Parietal lobe (tissue), 2 donors: Measurements from ENCODE around the gene MAZ. TPM values are rescaled to one million over a fixed set of nuclear protein-coding genes. Genes with fewer than 3 reads are reported as not detected.

Experiments
- small RNA-seq: library from RNA; depleted of rRNA; stranded (forward); fragments of <200 nt; gene quantifications from one replicate; pipeline ENCODE3, GENCODE V24; 2014; ENCODE audit warnings: low replicate concordance
- total RNA-seq: library from RNA; depleted of rRNA; stranded (reverse); fragments of >200 nt; gene quantifications from one replicate; pipeline ENCODE4 v1.2.3, GENCODE V29; 2014

Gene MAZ
- 292 TPM for total RNA-seq

DNA sequence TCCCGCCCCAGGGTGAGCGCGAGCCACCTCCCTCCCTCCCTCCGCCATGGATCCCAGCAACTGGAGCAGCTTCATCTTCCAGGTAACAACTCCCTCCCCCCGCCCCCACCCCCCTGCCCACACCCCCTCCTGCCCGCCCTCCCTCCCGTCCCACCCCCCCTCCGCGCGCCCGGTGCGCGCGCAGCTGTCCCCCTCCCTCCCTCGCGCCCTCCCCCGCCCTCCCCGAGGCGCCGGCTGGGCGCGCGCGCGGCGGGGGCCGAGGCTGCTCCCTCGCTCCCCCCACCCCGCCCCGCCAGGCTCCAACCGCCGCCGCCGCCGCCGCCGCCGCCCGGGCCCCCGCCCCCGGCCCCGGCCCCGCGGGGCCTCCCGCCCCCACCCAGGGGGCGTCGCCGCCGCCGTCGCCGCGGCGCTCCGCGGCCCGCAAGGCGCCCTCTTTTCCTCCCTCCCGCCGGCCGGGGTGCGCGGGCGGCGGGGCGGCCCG lies at the start of gene MAZ:
TSS of gene MAZ (plus strand) at position 431 of the 481 bp plus-strand sequence. CDS start 173 bp downstream, outside the sequence.

DNA sequence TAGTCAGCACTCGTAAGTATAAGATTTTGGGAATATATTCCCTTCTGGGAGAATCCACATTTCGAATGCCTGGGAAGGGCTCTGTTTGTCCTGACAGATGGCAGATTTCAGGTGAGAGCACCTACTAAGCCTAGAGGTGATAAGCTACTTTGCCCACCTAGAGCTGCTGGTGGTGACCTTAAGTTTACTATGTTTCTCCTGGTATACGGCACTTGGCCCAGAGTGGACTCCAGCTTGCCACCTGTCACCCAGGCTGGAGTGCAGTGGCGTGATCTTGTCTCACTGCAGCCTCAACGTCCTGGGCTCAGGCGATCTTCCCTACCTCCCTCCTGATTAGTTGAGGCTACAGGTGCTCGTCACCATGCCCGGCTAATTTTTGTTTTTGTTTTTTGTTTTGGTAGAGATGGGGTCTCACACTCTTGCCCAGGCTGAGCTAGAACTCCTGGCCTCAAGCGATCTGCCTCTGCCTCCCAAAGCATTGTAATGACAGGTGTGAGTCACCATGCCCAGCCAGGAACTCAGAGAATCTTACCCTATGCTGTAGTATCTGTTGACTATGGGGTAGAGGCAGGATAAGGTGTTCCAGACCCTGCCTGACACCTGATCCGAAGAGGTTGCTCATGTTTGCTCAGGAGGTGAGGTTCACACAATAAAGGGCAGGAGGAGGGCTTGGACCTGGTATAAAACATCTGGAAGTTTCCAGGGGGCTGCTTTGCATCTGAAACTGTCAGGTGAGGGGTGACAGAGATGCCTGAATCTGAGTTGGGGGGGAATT lies 28.6 kb upstream of the MAZ start, which contains the start of gene ZG16:
TSS of gene ZG16 (plus strand) at position 681 of the 775 bp plus-strand sequence. CDS start 1,011 bp downstream, outside the sequence.

DNA sequence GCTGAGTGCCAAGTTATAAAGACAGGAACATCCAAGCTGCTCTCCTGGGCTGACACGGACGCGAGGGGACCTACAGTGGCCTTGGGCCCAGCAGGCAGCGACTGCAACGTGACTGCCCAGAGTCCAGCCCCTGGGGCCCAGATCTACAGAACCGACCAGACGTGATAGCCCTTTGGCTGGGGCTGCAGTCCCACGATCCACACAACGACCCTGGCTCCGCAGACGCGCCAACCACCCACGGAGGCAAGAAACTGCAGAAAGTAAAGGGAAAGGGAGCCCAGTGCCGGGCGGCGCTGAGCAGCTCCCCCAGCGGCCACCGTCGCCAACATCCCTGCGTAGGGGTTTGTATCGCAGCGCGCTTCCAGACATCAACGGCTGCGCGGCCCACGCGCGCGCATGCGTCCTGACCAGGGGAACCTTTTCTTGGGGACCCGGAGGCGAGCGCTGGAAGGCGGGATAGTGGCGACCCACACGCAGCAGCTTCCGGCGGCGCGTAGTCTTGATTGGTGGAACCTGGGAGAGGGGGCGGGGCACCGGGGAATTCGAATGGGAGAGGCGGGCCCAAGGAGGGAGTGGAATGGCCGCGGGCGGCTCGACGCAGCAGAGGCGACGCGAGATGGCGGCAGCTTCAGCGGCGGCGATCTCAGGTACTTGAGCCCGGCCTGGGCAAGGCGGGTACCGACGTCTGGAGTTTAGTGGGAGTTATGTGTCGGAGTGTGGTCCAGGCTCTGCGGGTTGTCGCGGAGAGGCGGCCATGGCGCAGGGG lies 16.0 kb upstream of the MAZ start, which contains the start of gene KIF22:
TSS of gene KIF22 (plus strand) at position 569 of the 766 bp plus-strand sequence. CDS start at position 578, 9 bp downstream.

DNA sequence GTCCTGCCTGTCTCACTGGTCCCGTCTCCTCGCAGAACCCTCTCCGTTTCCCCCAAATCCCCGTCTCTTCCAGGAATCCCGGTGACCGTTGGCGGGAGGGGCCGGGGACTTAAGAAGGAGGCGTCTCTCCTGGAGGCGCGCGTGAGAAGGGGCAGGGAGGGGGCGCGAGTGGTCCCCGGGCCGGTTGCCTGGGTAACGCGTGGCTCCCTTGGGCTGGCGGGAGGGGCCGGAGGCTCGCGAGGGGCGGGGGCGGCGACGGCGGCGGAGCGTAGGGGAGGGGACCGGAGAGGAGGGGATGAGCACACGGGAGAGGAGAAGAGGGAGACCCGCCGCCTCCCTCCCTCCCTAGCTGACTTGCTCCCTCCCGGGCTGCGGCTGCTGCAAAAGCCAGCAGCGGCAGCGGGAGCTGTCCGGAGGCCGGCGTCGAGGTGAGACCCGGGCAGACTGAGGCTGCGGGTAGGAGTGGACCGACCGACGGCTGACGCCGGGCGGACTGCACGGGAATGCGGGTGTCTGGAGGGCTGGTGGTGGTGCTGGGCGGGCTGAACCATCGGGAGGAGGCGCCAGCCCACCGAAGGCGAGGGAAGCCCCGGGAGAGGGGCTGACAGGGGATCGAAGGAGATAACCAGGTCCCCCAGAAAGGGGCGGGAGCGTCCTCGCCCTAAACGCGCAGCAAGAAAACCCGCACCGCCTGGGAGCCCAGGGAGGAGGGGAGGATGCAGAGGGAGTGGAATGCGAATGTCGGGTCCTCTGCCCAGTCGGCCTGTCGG lies 5.8 kb downstream of the MAZ start, which contains the start of gene PRRT2:
TSS of gene PRRT2 (plus strand) at position 298 of the 770 bp plus-strand sequence. CDS start 862 bp downstream, outside the sequence.

DNA sequence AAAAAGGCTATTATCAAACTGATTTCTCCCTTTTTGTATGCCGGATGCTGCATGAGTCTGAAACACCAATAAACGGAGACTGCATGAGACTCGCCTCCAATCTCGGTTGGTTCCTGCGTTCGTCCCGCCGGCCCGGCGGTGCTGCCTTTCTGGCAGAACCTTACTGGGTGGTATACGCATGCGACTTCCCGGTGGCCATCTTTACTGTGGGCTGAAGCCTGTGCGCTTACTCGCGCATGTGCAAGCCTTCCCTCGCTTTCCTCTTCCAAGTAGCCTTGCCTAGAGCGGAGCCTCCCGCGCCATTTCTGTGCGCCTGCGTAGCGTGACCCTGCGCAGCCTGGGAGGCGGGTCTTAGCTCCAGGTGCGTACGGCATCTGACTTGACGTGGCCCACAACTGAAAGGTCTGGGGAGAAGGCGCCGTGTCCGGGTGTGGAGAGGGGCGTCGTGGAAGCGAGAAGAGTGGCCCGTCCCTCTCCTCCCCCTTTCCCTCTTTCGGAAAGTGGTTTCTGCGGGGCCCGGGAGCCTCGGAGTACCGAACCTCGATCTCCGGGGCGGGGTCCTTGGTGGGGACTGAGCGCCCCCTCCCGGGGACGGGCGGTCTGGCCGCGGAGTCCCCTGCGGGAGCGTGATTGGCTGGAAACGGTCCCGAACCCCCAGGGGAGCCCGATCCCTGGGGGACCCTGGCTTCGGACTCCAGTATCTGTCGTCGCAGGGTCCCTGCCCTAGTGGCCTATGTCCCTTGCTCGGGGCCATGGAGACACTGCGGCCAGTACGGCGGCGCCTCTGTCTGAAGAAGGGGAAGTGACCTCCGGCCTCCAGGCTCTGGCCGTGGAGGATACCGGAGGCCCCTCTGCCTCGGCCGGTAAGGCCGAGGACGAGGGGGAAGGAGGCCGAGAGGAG lies 9.7 kb downstream of the MAZ start, which contains the start of gene PAGR1:
TSS of gene PAGR1 (plus strand) at position 360 of the 901 bp plus-strand sequence. CDS start at position 734, 374 bp downstream.

DNA sequence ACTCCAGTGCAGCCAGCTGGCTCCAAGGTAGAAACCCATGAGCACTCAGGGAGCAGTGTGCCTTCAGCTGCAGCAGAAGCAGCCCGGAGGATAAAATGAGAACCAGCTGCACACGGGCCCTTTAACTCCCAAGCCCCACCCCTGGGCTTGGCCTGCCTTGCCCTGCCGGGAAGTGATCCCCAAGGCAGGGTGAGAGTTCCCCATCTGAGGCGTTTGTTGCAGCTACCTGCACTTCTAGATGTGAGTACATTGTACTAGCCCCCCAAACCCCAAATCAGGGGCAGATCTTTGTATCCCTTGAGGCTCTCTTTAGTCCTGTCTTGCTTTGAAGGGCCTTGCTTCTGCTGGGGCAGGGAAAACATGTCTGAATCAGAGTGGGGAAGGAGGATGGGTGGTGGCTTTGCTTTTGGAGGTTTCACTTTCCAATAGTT lies 14.0 kb downstream of the MAZ start, which contains the start of gene MVP:
TSS of gene MVP (plus strand) at position 192 of the 431 bp plus-strand sequence. CDS start 10,088 bp downstream, outside the sequence.

Small RNA genes lying within 50 kb of the gene (small RNA-seq; reads per million reads assigned to genes)
- gene AC009133.6 (not detected), gene AC120114.4 (not detected)

Other genes starting within 250 kb of the MAZ start
- under 0.01 TPM for gene SPN, start 143.3 kb upstream of the MAZ start, total RNA-seq
- 2.8 TPM for gene QPRT, start 127.3 kb upstream of the MAZ start, total RNA-seq
- gene C16orf54, start 60.5 kb upstream of the MAZ start, total RNA-seq = 0.31 TPM
- not detected for gene ZG16, start 28.3 kb upstream of the MAZ start, total RNA-seq
- 52.9 TPM for gene KIF22, start 15.8 kb upstream of the MAZ start, total RNA-seq
- 36.0 TPM for gene PRRT2, start 5.7 kb downstream of the MAZ start, total RNA-seq
- 18.8 TPM for gene PAGR1, start 9.6 kb downstream of the MAZ start, total RNA-seq
- gene MVP, start 13.9 kb downstream of the MAZ start, total RNA-seq = 5.6 TPM
- gene CDIPT, start 56.7 kb downstream of the MAZ start, total RNA-seq = 48.8 TPM
- gene SEZ6L2, start 93.0 kb downstream of the MAZ start, total RNA-seq = 52.0 TPM
- gene ASPHD1, start 94.0 kb downstream of the MAZ start, total RNA-seq = 13.1 TPM
- gene KCTD13, start 119.7 kb downstream of the MAZ start, total RNA-seq = 36.6 TPM
- 25.4 TPM for gene TMEM219, start 155.6 kb downstream of the MAZ start, total RNA-seq
- 55.4 TPM for gene TAOK2, start 167.3 kb downstream of the MAZ start, total RNA-seq
- 18.8 TPM for gene HIRIP3, start 189.1 kb downstream of the MAZ start, total RNA-seq
- 22.8 TPM for gene INO80E, start 189.7 kb downstream of the MAZ start, total RNA-seq
- 17.2 TPM for gene DOC2A, start 204.5 kb downstream of the MAZ start, total RNA-seq
- not detected for gene C16orf92, start 216.7 kb downstream of the MAZ start, total RNA-seq
- 24.4 TPM for gene TLCD3B, start 224.7 kb downstream of the MAZ start, total RNA-seq